GM19324 (cell line): ENCODE data around the gene ZMAT2.
"Not testable (repeated sequence)": the region's sequence is repeated elsewhere in the genome, so short reads cannot be mapped to it uniquely, and the experiment has no call there.

Experiments used
- ATAC-seq: cut with Tn5 transposase; IDR thresholded peaks from one replicate; pipeline ENCODE4 v1.9.1; 2021; ENCODE audit warnings: mild to moderate bottlenecking, moderate library complexity; ENCODE audit not compliant: unreplicated experiment, low FRiP score

ZMAT2 gene

DNA sequence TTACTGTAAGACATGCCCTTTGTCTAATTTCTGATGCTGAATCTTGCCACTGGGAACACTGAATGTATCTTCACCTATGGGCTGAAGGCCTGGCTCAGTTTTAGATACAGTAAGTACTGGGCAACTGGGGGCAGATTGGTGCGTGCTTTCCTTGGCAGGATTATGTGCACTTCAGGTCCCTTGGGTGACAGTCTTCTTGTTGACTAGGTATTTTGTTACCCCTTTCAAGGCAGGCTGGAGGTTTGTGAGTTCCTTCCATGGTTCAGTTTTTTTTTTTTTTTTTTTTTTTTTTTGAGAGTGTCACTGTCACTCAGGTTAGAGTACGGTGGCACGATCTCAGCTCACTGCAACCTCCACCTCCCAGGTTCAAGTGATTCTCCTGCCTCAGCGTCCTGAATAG is 7.6 kb downstream of the ZMAT2 start:
- no peak for ATAC-seq

DNA sequence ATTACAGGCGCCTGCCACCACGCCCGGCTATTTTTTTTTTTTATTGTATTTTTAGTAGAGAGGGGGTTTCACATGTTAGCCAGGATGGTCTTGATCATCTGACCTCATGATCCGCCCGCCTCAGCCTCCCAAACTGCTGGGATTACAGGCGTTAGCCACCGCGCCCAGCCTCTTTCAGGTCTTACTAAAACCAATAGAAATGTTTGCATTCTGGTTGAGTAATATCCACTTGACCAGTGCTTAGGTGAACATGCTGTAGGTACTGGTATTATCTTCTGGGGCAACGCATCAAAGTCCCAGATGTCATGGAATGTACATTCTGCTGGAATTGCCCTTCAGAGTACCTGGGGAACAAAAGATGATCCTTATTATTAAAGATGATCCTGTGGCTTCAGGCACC is 8.5 kb downstream of the ZMAT2 start:
- not testable (repeated sequence) for ATAC-seq

DNA sequence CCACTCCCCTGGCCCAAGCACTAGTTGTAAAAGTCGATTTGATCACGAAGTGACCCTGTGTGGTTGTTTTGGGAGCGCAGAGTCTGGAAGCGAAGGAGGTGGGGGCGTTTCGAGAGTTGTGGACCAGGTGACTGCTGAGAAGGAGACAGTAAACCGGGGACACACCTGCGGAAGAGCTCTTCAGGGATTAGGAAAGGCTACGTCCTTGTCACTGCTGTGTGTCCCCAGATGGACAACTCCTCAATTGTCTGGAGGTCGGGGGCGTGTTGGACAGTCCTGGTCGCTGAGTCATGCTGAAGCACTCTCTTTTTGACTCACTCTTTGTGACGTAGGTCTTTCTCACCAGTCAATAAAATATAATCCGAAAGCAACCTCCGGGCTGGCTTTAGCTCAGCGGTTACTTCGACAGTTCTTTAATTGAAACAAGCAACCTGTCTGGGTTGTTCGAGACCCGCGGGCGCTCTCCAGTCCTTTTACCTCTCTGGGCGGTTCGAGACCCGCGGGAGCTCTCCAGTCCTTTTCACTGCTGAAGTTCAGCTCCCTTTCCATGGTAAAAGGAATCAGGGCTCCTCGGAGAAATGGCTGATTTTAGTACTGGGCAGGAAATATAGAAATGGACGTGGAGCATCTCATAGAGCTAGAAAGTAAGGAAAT is 10.8 kb downstream of the ZMAT2 start:
- peak; percentile 91 for ATAC-seq

DNA sequence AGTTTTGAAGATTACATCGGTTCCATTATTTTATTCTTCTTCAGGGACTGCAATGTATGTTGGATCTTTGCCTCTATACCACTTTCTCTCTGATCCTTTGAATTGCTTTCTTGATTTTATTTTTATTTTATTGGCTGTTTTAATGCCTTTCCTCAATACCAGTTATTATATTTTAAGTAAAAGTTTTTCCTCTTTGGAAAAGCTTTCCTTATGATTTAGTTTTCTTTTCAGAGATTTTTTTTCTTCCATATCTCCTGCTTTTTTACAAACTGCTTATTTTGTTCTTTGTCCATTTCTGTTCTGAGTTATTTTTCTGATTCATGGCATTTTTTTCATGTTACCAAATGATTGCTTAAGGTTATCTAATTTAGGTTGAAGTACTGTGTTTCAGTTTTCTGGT is 11.5 kb downstream of the ZMAT2 start:
- ATAC-seq, result no peak

DNA sequence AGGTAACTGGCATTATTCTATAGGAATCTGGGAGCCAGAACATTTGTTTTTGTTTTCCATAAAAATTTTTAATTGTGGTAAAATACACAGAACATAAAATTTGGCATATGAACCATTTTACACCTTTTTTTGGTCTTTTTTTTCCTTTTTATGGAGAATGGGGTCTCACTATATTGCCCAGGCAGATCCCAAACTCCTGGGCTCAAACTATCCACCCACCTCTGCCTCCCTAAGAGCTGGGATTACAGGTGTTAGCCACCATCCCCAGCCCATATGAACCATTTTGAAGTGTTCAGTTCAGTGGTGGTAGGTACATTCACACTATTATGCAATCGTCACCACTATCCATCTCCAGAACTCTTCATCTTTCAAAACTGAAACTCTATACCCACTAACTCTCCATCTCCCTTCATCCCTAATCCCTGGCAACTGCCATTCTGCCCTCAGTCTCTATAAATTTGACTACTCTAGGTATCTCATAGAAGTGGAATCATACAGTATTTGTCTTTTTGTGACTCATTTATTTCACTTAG is 13.4 kb downstream of the ZMAT2 start:
- ATAC-seq, result no peak

DNA sequence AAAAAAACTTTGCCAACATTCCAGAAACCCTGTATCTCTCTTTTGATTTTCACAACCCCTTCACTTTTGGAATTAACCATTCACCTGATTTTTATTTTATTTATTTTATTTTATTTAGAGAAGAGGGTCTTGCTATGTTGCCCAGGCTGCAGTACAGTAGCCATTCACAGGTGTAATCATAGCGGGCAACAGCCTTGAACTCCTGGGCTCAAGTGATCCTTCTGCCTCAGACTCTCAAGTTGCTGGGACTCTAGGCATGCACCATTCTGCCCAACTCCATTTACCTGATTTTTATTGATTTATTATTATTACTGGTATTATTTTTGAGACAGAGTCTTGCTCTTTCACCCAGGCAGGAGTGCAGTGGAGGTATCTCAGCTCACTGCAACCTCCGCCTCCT is 16.0 kb downstream of the ZMAT2 start:
- not testable (repeated sequence) for ATAC-seq

DNA sequence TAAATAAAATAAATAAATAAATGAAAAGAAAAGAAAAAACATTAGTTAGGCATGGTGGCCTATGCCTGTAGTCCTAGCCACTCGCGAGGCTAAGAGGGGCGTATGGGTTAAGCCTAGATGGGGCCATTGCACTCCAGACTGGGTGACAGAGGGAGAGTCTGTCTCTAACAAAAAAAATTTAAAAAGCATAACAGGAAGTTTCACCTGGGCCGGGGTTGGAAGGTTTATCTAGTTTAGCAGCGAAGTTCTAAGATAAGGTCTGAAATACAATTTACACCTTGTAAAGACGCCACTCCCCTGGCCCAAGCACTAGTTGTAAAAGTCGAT is 18.0 kb downstream of the ZMAT2 start:
- ATAC-seq, result no peak

DNA sequence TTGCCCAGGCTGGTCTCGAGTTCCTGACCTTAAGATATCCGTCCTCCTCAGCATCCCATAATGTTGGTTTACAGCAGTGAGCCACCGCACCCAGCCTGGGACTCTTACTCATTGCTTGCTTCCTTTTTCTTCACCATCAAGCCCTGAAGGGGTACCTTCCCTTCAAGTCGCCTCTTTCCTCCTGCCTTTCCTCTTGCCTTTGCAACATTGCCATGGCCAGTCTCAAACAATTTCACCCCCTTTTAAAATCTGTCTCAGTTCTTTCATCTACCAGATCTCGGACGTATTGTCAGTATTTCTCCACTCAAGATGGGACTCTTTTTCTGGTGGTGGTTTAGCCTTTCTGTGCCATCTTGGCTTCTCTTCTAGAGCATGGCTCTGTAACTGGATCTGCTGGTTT is 20.5 kb downstream of the ZMAT2 start:
- not testable (repeated sequence) for ATAC-seq

DNA sequence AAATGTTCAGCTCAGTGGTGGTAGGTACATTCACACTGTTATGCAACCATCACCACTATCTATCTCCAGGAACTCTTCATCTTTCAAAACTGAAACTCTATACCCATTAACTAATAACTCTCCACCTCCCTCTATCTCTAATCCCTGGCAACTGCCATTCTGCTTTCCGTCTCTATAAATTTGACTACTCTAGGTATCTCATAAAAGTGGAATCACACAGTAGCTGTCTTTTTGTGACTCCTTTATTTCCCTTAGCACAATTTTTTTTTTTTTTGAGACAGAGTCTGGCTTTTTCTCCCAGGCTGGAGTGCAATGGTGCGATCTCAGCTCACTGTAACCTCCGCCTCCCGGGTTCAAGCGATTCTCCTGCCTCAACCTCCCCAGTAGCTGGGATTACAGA is 21.1 kb downstream of the ZMAT2 start:
- ATAC-seq, result not testable (repeated sequence)

DNA sequence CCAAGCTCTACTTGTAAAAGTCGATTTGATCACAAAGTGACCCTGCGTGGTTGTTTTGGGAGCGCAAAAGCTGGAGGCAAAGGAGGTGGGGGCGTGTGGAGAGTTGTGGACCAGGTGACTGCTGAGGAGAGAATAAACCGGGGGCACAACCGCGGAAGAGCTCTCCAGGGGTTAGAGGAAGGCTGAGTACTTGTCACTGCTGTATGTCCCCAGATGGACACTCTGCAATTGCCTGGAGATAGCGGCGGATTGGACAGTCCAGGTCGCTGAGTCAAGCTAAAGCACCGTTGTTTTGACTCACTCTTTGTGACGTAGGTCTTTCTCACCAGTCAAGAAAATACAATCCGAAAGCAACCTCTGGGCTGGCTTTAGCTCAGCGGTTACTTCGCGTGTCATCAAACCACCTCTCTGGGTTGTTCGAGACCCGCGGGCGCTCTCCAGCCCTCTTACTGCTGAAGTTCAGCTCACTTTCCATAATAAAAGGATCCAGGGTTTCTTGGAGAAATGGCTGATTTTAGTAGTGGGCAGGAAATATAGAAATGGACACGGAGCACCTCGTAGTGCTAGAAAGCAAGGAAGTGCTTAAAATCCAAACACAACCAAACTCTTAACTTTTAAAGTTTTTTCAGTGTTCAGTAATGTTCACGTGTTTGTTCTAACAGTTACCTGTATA is 25.7 kb downstream of the ZMAT2 start:
- peak; percentile 90 for ATAC-seq

DNA sequence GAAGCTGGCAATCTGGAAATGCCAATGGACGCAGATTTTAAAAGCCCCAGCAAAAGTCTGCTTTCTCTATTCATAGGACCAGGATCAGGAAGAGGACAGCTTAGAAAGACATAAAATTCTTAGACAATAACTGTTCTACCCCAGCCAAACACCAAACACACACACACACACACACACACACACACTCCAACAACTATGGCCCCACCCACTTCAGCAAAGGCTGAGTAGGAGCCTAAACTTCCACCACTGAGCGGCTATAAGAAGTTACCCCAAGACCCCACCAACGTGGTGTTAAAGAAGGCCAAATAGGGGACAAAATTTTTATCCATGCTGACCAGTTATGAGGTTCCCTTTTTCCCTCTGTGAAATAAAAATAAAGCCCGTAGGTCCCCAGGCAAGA is 32.9 kb downstream of the ZMAT2 start:
- ATAC-seq, result no peak

DNA sequence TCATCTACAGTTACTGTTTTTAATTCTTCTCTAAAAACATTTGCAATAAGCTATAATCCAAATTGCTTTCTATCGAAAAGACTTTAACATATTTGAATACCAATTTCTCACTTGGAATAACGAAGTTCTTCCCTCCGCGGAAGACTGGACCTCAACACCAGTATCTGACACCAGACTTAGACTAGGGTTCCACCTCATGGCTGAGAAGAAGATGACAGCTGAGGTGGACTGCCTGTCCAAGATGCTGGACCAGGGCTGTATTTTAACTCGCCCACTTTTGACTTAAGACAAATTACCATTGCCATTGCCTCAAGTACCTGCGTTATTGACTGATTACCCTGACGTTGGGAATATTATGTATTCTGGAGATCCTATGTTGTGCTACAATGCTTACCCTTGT is 34.1 kb downstream of the ZMAT2 start:
- no peak for ATAC-seq

DNA sequence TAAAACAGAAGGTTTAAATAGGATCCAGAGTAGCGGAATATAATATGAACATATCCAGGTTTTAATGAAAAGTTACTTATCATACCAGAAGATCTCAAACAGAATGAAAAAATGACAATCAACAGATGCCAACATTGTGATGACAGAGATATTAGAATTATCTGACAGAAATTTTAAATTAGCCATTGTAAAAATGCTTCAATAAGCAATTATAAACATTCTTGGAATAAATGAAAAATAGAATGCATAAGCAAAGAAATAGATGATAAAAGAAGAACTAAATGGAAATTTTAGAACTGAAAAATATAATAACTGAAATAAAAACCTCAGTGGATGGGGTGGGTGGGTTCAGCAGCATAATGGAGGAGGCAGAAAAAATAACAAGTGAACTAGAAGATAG is 37.2 kb downstream of the ZMAT2 start:
- no peak for ATAC-seq

DNA sequence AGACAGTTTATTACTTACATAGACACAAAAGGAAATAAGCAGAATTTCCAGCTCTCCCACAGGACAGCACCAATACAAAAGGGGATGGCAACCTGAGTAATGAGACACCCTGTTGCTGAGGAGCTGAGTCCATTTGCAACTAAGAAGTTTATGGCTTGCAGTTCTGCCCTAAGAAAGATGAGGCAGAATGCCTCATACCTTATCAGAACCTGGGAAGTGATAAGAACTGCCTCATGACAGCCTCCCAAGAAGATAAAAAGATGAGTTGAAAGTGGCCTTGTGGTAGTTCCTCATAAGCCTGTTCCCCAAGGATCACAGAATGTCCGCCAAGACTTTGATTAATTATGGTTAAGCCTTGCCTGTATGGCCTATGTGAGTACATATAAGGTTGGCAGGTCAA is 41.7 kb downstream of the ZMAT2 start:
- ATAC-seq, result no peak

DNA sequence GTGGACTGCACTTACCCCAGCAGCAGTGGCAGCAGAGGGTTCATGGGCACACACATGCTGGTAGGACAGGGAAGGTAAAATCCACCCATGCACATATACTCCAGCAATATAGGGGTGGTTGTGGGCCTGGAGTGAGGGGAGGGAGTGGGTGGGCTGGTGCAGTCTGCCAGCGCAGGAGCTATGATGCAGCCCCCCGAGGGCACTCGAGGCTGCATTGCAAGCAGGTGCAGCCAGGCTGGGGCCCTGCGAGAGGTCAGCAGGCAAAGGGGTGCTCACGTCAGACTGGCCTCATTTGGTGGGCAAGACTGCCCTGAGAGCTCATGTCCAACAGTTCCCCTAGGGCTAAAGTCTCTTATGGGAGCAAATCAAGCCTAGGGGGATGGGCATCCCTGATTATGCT is 53.3 kb downstream of the ZMAT2 start:
- ATAC-seq, result no peak
